ENCODE results near the gene NAB2.
"Not testable (repeated sequence)": the region's sequence is repeated elsewhere in the genome, so short reads cannot be mapped to it uniquely, and the experiment has no call there.

Gene NAB2

DNA sequence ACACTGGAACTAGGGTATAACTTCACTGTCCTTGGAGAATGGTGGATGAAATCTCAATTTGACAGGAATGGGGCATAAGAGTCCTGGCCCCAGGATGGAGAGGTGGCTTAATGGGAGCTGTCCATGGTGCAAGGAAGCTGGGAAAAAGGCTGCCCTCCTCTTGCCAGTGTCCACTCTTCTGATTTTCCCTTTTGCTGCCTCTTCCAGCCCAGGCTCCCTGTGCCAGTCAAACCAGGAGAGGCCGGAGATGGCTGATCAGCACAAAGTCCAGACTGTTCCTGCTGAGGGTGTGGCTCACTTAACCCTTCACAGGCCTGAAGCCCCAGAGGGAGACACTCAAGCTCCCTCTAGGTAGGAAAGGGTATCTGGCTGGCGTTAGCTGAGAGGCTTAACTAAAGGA, 39.0 kb upstream of the NAB2 start, which contains the start of gene MYO1A:
Gene MYO1A, minus strand, starts transcription at position 240 of the 400 bp plus-strand sequence. CDS start 1,806 bp downstream, outside the sequence.
- Mint-ChIP-seq H3K4me1 (ENCODE audit: low read depth in 2 of 2) (peaks cover 29 to 31% of the 10 kb centered on the region in 2 donors), H3K9me3 (no peaks in the 10 kb centered on the region), H3K27me3 (no peaks in the 10 kb centered on the region), H3K36me3 (ENCODE audit: insufficient read depth) (no peaks in the 10 kb centered on the region), H3K4me3 (no peak within 1 kb of the TSS), H3K27ac (peak within 1 kb of the TSS in 1 of 2 donors; percentile 76)
- ATAC-seq (replicated peaks) = no peak
- no peak for DNase-seq

DNA sequence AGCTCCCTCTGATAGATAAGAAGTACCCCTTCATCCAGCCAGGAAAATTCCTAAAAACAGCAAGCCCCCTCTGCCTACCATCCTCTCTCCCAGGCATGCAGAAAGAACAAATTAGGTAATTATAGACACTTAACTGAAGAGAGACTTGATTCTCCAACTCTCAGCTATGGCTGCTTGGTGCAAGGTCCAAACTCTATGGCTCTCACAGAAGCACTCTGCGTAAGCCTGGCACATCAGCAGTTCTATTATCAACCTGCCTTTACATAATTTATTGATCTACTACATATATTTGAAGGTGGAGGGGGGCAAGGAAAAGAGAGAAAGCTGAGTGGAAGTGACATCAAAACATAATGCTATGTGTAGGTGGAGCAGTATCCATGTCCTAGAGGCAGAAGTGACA, 37.9 kb upstream of the NAB2 start:
- Mint-ChIP-seq H3K4me3 (no peak overlapping the region), H3K4me1 (ENCODE audit: low read depth in 2 of 2) (peaks cover 26 to 29% of the 10 kb centered on the region in 2 donors), H3K9me3 (no peaks in the 10 kb centered on the region), H3K27me3 (no peaks in the 10 kb centered on the region), H3K27ac (no peak overlapping the region), H3K36me3 (ENCODE audit: insufficient read depth) (no peaks in the 10 kb centered on the region)
- DNase-seq (no peak), ATAC-seq (replicated peaks) (no peak)

DNA sequence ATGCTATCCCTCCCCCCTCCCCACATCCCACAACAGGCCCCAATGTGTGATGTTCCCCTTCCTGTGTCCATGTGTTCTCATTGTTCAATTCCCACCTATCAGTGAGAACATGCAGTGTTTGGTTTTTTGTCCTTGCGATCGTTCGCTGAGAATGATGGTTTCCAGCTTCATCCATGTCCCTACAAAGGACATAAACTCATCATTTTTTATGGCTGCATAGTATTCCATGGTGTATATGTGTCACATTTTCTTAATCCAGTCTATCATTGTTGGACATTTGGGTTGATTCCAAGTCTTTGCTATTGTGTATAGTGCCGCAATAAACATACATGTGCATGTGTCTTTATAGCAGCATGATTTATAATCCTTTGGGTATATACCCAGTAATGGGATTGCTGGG, 35.8 kb upstream of the NAB2 start:
- ATAC-seq (replicated peaks); DNase-seq; H3K4me3 Mint-ChIP-seq; H3K4me1 Mint-ChIP-seq (ENCODE audit: low read depth in 2 of 2); H3K36me3 Mint-ChIP-seq (ENCODE audit: insufficient read depth); H3K27me3 Mint-ChIP-seq; H3K27ac Mint-ChIP-seq; H3K9me3 Mint-ChIP-seq: not testable (repeated sequence)

DNA sequence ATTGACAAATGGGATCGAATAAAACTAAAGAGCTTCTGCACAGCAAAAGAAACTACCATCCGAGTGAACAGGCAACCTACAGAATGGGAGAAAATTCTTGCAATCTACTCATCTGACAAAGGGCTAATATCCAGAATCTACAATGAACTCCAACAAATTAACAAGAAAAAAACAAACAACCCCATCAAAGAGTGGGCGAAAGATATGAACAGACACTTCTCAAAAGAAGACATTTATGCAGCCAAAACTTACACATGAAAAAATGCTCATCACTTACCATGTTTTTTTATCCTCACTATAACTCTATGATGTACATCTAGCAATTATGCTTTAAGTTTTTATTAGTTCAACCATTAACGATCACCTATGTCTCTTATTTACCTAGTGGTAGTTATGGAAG, 35.0 kb upstream of the NAB2 start:
- H3K36me3 Mint-ChIP-seq (ENCODE audit: insufficient read depth); H3K4me1 Mint-ChIP-seq (ENCODE audit: low read depth in 2 of 2); H3K27me3 Mint-ChIP-seq; H3K27ac Mint-ChIP-seq; DNase-seq; ATAC-seq (replicated peaks); H3K4me3 Mint-ChIP-seq; H3K9me3 Mint-ChIP-seq: not testable (repeated sequence)

DNA sequence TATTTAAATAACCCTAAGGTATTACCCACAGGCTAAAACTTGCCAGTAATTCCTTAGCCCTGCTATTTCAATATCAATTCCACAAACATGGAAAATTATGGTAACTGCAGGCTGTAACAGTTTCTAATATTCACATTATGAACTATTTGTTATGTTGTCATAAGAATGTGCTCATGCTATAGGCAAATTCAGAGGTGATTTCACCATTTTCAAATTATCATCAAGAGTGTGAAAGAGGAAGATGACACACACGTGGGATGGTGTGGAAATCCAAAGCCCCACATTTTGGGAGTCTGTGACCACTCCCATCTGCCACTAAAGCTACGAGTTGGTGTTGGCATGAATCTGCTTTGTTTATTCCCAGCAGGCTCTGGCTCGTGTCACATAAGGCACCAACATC, 33.1 kb upstream of the NAB2 start:
- Mint-ChIP-seq H3K4me3 (no peak overlapping the region), H3K36me3 (ENCODE audit: insufficient read depth) (peaks cover 3% of the 10 kb centered on the region), H3K4me1 (ENCODE audit: low read depth in 2 of 2) (peaks cover 4 to 5% of the 10 kb centered on the region in 2 donors), H3K27ac (no peak overlapping the region), H3K27me3 (no peaks in the 10 kb centered on the region), H3K9me3 (no peaks in the 10 kb centered on the region)
- ATAC-seq (replicated peaks) = no peak
- DNase-seq = no peak

DNA sequence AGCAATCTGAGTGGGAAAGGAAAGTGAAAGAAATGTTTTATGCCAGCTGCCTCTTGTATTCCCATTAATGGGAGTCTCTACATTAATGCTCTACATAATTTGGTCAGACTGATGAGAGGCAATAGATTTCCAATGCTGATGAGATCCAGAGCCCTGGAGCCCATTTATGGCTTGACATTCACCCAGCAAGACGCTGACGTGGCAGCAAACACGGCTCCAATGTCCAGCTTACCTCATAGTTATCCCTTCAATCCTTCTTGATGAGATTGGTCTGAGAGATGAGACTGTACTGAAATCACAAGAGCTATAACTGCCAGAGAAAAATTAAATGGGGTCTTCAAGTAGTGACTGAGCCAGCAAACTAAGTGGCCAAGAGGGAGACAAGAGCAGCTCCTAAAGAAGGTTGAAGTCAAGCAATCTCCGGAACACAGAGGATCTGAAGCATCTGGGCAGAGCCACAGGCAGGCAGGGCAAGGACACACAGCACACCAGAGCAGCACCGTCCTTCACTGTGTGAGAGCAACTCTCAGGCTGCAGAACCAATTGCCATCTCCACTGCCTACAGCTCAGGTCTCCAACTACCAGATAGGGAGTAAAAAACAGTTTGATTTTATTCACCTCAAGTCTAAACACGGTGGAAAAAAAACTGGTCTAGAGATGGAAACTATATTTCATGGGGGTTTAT, 31.7 kb upstream of the NAB2 start:
- H3K4me1 Mint-ChIP-seq (ENCODE audit: low read depth in 2 of 2) = no peaks in the 10 kb centered on the region
- DNase-seq (no peak), ATAC-seq (replicated peaks) (no peak)
- no peaks in the 10 kb centered on the region for H3K9me3 Mint-ChIP-seq
- H3K36me3 Mint-ChIP-seq (ENCODE audit: insufficient read depth) = peaks cover 3% of the 10 kb centered on the region
- H3K27ac Mint-ChIP-seq = no peak overlapping the region
- H3K27me3 Mint-ChIP-seq = no peaks in the 10 kb centered on the region
- H3K4me3 Mint-ChIP-seq = no peak overlapping the region

DNA sequence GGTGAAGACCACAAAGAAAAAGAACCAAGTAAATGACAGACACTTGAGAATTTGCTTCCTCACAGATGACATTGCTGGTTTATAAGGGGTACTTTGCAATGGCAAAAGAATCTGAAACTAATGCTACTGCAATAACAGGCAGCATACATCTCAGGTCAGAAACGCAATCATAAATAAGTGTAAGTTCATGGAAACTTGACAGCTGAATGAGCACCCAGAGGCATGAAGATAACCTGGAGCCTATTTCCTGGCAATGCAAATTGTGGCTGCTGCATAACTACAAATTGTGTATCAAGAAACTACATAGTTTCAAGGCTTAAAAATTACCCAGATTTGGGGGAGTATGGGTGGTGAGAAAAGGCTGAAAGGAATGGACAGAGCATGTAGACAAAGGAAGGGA, 30.5 kb upstream of the NAB2 start:
- H3K27ac Mint-ChIP-seq = no peak overlapping the region
- H3K4me3 Mint-ChIP-seq = no peak overlapping the region
- H3K9me3 Mint-ChIP-seq = no peaks in the 10 kb centered on the region
- ATAC-seq (replicated peaks) (no peak), DNase-seq (no peak)
- peaks cover 6% of the 10 kb centered on the region for H3K36me3 Mint-ChIP-seq (ENCODE audit: insufficient read depth)
- no peaks in the 10 kb centered on the region for H3K27me3 Mint-ChIP-seq
- no peaks in the 10 kb centered on the region for H3K4me1 Mint-ChIP-seq (ENCODE audit: low read depth in 2 of 2)

DNA sequence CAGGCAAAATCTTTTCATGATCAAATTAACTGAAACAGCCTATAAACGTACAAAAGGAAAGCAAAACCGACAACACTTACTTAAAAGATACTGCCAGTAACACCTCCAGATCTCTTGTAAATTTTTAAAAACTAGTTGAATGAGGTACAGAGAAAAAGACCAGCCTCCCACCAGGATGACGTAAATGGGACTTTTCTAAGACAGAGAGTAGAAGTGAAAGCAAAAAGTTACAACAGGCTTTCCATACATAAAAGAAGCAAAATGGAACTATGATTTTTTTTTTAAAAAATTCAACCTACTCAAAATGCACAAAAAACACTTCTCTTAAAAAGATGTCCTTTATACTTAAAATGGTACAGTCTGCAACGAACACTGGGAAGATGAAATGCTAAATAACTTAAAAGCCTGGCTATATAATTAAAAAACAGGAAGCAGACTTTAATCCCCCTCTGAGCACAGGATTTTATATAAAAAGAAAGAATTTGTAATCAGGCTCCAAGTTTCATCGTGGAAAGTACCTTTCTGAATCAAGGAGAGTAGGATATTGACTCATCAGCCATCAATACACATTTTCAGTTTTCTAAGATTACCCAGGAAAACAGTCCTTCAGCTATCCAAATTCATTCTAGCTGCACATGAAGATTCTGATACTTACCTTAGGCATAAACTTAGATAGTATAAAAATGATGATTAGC, 24.8 kb upstream of the NAB2 start:
- H3K36me3 Mint-ChIP-seq (ENCODE audit: insufficient read depth) = peaks cover 7% of the 10 kb centered on the region
- no peaks in the 10 kb centered on the region for H3K27me3 Mint-ChIP-seq
- peak; percentile 99 for ATAC-seq (replicated peaks)
- peak; percentile 44 to 54 (median 46) for DNase-seq
- peaks cover 5 to 10% of the 10 kb centered on the region in 2 donors for H3K4me1 Mint-ChIP-seq (ENCODE audit: low read depth in 2 of 2)
- H3K4me3 Mint-ChIP-seq = peak overlapping the region; percentile 70 to 83
- no peaks in the 10 kb centered on the region for H3K9me3 Mint-ChIP-seq
- H3K27ac Mint-ChIP-seq = peak overlapping the region; percentile 95 to 98

DNA sequence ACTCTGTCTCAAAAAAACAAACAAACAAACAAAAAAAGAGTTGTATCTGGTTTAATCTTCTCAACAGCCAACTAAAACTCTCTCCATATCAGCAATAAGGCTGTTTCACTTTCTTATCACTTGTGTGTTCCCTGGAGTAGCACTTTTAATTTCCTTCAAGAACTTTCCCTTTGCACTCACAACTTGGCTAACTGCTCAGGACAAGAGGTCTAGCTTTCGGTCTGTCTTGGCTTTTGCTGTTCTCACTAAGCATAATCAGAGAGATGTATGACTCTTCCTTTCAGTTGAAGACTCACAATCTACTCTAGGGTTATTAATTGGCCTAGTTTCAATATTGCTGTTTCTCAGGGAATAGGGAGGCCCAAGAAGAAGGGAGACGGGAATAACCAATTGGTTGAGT, 22.7 kb upstream of the NAB2 start:
- Mint-ChIP-seq H3K4me1 (ENCODE audit: low read depth in 2 of 2) (peaks cover 11 to 18% of the 10 kb centered on the region in 2 donors), H3K36me3 (ENCODE audit: insufficient read depth) (peaks cover 14% of the 10 kb centered on the region), H3K9me3 (no peaks in the 10 kb centered on the region), H3K27me3 (no peaks in the 10 kb centered on the region), H3K27ac (peak overlapping the region; percentile 95 to 98), H3K4me3 (no peak overlapping the region)
- ATAC-seq (replicated peaks) (no peak), DNase-seq (no peak)

DNA sequence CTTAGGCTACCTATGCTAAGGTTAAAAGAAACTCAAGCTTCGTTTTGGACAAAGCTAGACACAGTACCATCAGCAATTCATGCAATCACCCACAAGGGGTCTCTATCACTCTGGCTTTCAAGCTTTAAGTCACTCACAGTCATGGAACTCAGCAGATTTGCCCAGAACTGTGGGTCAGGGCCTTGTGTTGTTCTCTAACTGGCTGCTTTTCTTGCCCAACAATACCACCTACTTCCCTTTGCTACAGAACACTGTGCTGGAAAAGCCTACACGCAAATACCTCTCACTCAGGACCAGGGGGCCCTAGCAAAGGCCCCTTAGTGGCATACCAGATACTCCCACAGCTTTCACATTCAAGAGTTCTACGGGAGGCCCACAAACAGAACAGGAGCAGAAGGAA, 19.4 kb upstream of the NAB2 start:
- ATAC-seq (replicated peaks) = peak; percentile 100
- no peaks in the 10 kb centered on the region for H3K9me3 Mint-ChIP-seq
- no peak overlapping the region for H3K4me3 Mint-ChIP-seq
- H3K27ac Mint-ChIP-seq = peak overlapping the region; percentile 78 to 92
- H3K4me1 Mint-ChIP-seq (ENCODE audit: low read depth in 2 of 2) = peaks cover 7 to 9% of the 10 kb centered on the region in 2 donors
- peaks cover 18% of the 10 kb centered on the region for H3K36me3 Mint-ChIP-seq (ENCODE audit: insufficient read depth)
- DNase-seq = peak; percentile 57 to 66 (median 61)
- no peaks in the 10 kb centered on the region for H3K27me3 Mint-ChIP-seq

DNA sequence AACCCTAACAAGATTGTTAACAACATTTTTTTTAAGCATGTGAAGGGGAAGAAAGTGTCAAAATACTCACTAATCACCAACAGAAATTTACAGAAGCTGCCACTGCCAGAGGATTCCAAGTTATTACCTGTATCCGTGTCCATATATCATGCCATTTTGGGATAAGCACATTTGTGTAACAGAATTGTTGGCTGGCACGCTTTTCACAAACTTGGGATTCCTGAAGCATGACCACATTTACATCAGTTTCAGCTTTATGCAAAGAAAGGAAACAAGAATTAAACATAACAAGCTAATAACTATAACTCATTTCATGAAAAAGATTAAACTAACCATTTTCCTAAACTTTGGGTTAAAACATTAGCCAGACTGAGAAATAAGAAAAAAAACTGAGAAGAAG, 16.3 kb upstream of the NAB2 start:
- Mint-ChIP-seq H3K4me3 (no peak overlapping the region), H3K27ac (no peak overlapping the region)

DNA sequence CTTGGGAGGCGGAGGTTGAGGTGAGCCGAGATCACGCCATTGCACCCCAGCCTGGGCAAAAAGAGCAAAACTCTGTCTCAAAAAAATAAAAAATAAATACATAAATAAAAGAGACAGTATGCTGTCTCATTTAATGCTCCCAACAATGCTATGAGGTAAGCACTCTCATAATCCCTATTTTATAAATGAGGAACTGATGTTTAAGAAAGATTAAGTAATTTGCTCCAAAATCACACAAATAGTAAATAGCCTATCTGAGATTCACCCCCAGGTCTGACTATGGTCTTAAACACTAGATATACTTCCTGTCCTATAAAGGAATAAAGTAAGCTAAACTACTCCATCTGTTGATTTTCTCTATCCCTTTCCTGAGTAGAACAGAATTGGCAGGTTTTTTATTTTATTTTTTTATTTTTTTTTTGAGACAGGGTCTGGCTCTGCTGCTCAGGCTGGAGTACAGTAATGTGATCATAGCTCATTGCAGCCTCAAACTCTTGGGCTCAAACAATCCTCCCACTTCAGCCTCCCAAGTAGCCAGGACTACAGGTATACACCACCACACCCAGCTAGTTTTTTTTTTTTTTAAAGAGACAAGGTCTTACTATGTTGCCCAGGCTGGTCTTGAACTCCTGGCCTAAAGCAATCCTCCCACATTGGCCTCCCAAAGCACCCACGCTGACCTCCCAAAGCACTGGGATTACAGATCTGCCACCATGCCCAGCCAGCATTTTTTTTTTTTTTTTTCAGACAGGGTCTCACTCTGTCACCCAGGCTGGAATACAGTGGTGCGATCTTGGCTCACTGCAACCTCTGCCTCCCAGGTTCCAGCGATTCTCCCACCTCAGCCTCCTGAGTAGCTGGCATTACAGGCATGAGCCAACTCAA, 15.1 kb upstream of the NAB2 start:
- DNase-seq; H3K9me3 Mint-ChIP-seq; ATAC-seq (replicated peaks); H3K4me3 Mint-ChIP-seq; H3K27me3 Mint-ChIP-seq: not testable (repeated sequence)
- H3K36me3 Mint-ChIP-seq (ENCODE audit: insufficient read depth) = peaks cover 24% of the 10 kb centered on the region
- peaks cover 11 to 17% of the 10 kb centered on the region in 2 donors for H3K4me1 Mint-ChIP-seq (ENCODE audit: low read depth in 2 of 2)
- H3K27ac Mint-ChIP-seq = peak overlapping the region in 1 of 2 donors; percentile 8

More for the DNA sequence above, 16.3 kb upstream of the NAB2 start:
- H3K27me3 Mint-ChIP-seq = no peaks in the 10 kb centered on the region
- H3K36me3 Mint-ChIP-seq (ENCODE audit: insufficient read depth) = peaks cover 19% of the 10 kb centered on the region
- no peak for DNase-seq
- H3K9me3 Mint-ChIP-seq = no peaks in the 10 kb centered on the region
- ATAC-seq (replicated peaks) = no peak
- peaks cover 7 to 8% of the 10 kb centered on the region in 2 donors for H3K4me1 Mint-ChIP-seq (ENCODE audit: low read depth in 2 of 2)

Data from effector memory CD8-positive, alpha-beta T cell (primary cell).